ENCODE results near the gene IL1RAP.
"Not testable (repeated sequence)": the region's sequence is repeated elsewhere in the genome, so short reads cannot be mapped to it uniquely, and the experiment has no call there.

IL1RAP gene

GRCh38 chr3:190513409-190514370 is at the start of gene IL1RAP:
Gene IL1RAP, plus strand, starts transcription at chr3:190514085. Its CDS starts 50,205 bp downstream, at chr3:190564290.
- DNase-seq (ENCODE audit: low read depth, low spot score) = peak; percentile 79
- peak within 1 kb of the TSS; percentile 77 for H3K27ac ChIP-seq

- H3K27ac ChIP-seq = no peak overlapping the region
- DNase-seq (ENCODE audit: low read depth, low spot score) = no peak
These were observed 46.0 kb upstream of the IL1RAP start for GRCh38 chr3:190467922-190468321.

GRCh38 chr3:190473261-190473660 is 40.6 kb upstream of the IL1RAP start:
- not testable (repeated sequence) for H3K27ac ChIP-seq; DNase-seq (ENCODE audit: low read depth, low spot score)

GRCh38 chr3:190481779-190482178 is 32.1 kb upstream of the IL1RAP start:
- no peak for DNase-seq (ENCODE audit: low read depth, low spot score)

GRCh38 chr3:190485830-190486532 is 27.9 kb upstream of the IL1RAP start:
- DNase-seq (ENCODE audit: low read depth, low spot score) = peak; percentile 56

More at GRCh38 chr3:190481779-190482178, 32.1 kb upstream of the IL1RAP start:
- H3K27ac ChIP-seq = no peak overlapping the region

GRCh38 chr3:190486533-190486864 is 27.4 kb upstream of the IL1RAP start:
- no peak for DNase-seq (ENCODE audit: low read depth, low spot score)
- no peak overlapping the region for H3K27ac ChIP-seq

More at GRCh38 chr3:190485830-190486532, 27.9 kb upstream of the IL1RAP start:
- no peak overlapping the region for H3K27ac ChIP-seq

- H3K27ac ChIP-seq = no peak overlapping the region
- no peak for DNase-seq (ENCODE audit: low read depth, low spot score)
These were observed 26.8 kb upstream of the IL1RAP start for GRCh38 chr3:190486908-190487607.

- H3K27ac ChIP-seq = no peak overlapping the region
- peak; percentile 40 for DNase-seq (ENCODE audit: low read depth, low spot score)
These were observed 22.3 kb upstream of the IL1RAP start for GRCh38 chr3:190491533-190492054.

- H3K27ac ChIP-seq = no peak overlapping the region
- DNase-seq (ENCODE audit: low read depth, low spot score) = no peak
These were observed 21.8 kb upstream of the IL1RAP start for GRCh38 chr3:190492129-190492528.

- no peak overlapping the region for H3K27ac ChIP-seq
- DNase-seq (ENCODE audit: low read depth, low spot score) = no peak
These were observed 20.9 kb upstream of the IL1RAP start for GRCh38 chr3:190492966-190493365.

GRCh38 chr3:190494907-190495306 is 19.0 kb upstream of the IL1RAP start:
- H3K27ac ChIP-seq = no peak overlapping the region

GRCh38 chr3:190495354-190495753 is 18.5 kb upstream of the IL1RAP start:
- H3K27ac ChIP-seq = no peak overlapping the region
- DNase-seq (ENCODE audit: low read depth, low spot score) = no peak

More at GRCh38 chr3:190494907-190495306, 19.0 kb upstream of the IL1RAP start:
- DNase-seq (ENCODE audit: low read depth, low spot score) = no peak

GRCh38 chr3:190495796-190496195 is 18.1 kb upstream of the IL1RAP start:
- no peak for DNase-seq (ENCODE audit: low read depth, low spot score)
- H3K27ac ChIP-seq = no peak overlapping the region

GRCh38 chr3:190496859-190497258 is 17.0 kb upstream of the IL1RAP start:
- H3K27ac ChIP-seq = no peak overlapping the region
- no peak for DNase-seq (ENCODE audit: low read depth, low spot score)

GRCh38 chr3:190497811-190498210 is 16.1 kb upstream of the IL1RAP start:
- peak; percentile 41 for DNase-seq (ENCODE audit: low read depth, low spot score)
- H3K27ac ChIP-seq = no peak overlapping the region

- no peak for DNase-seq (ENCODE audit: low read depth, low spot score)
- H3K27ac ChIP-seq = no peak overlapping the region
These were observed 15.6 kb upstream of the IL1RAP start for GRCh38 chr3:190498293-190498692.

- no peak overlapping the region for H3K27ac ChIP-seq
- DNase-seq (ENCODE audit: low read depth, low spot score) = no peak
These were observed 14.8 kb upstream of the IL1RAP start for GRCh38 chr3:190499122-190499521.

GRCh38 chr3:190502946-190503345 is 10.9 kb upstream of the IL1RAP start:
- no peak overlapping the region for H3K27ac ChIP-seq
- DNase-seq (ENCODE audit: low read depth, low spot score) = no peak

- no peak overlapping the region for H3K27ac ChIP-seq
- DNase-seq (ENCODE audit: low read depth, low spot score) = no peak
These were observed 9.3 kb upstream of the IL1RAP start for GRCh38 chr3:190504354-190505125.

Data from epithelial cell of prostate (primary cell).